Liver (tissue), 9 donors: ENCODE measurements around the gene MTARC2. TPM values are rescaled to one million over a fixed set of nuclear protein-coding genes. Genes with fewer than 3 reads are reported as not detected.
A peak's percentile ranks its signal among the peaks of the same experiment; 100 is the strongest.

Source experiments
- DNase-seq: peaks from one replicate; pipeline ENCODE4 v3.0.0-alpha.2; 2017; ENCODE audit warnings: low spot score
- H3K27ac ChIP-seq, 2 donors: one replicate each; pipeline ENCODE4 v1.7.0; 2013; ENCODE audit warnings: inconsistent platforms in 2 of 2, low read length in 2 of 2, control low read depth in 1 of 2, low read depth in 1 of 2, mild to moderate bottlenecking in 1 of 2
- H3K27me3 ChIP-seq, 4 donors: one replicate each; pipeline versions ENCODE4 v1.6.1 to v1.7.0; 2013; ENCODE audit warnings: low read length in 3 of 4, inconsistent platforms in 1 of 4, mild to moderate bottlenecking in 1 of 4, moderate library complexity in 1 of 4; ENCODE audit not compliant: control insufficient read depth in 4 of 4, insufficient read depth in 4 of 4
- H3K36me3 ChIP-seq, 4 donors: one replicate each; pipeline versions ENCODE4 v1.6.1 to v1.7.0; 2013; ENCODE audit warnings: low read length in 3 of 4, mild to moderate bottlenecking in 3 of 4, low read depth in 1 of 4, moderate library complexity in 1 of 4; ENCODE audit not compliant: control insufficient read depth in 4 of 4, insufficient read depth in 3 of 4
- H3K4me1 ChIP-seq, 4 donors: one replicate each; pipeline versions ENCODE4 v1.6.1 to v1.7.0; 2013; ENCODE audit warnings: low read length in 3 of 4, mild to moderate bottlenecking in 3 of 4, moderate library complexity in 1 of 4; ENCODE audit not compliant: control insufficient read depth in 4 of 4, insufficient read depth in 4 of 4
- H3K4me3 ChIP-seq, 3 donors: one replicate each; pipeline versions ENCODE4 v1.6.1 to v1.7.0; 2013; ENCODE audit warnings: low read length in 3 of 3, control low read depth in 1 of 3, low read depth in 1 of 3, mild to moderate bottlenecking in 1 of 3
- H3K9ac ChIP-seq, 2 donors: one replicate each; pipeline ENCODE4 v1.7.0; 2013; ENCODE audit warnings: low read length in 2 of 2, mild to moderate bottlenecking in 2 of 2, moderate library complexity in 2 of 2, control low read depth in 1 of 2, low read depth in 1 of 2
- H3K9me3 ChIP-seq, 4 donors: one replicate each; pipeline versions ENCODE4 v1.6.1 to v1.7.0; 2013; ENCODE audit warnings: low read length in 3 of 4; ENCODE audit not compliant: control insufficient read depth in 4 of 4
- ATF3 ChIP-seq: IDR thresholded peaks from 2 replicates; pipeline ENCODE4 v1.6.1; 2016; ENCODE audit warnings: antibody characterized with exemption
- CTCF ChIP-seq: fragments of 150-350 bp; IDR thresholded peaks from 2 replicates; pipeline ENCODE4 v1.5.1; 2017; ENCODE audit warnings: improper control_type of control experiment, low read depth, low read length; ENCODE audit not compliant: missing input control
- FOXA2 ChIP-seq: IDR thresholded peaks from 2 replicates; pipeline ENCODE4 v1.6.1; 2016; ENCODE audit warnings: antibody characterized with exemption
- GABPA ChIP-seq, 2 donors: IDR thresholded peaks in 1 of 2; conservative IDR thresholded peaks in 1 of 2; 2 replicates each; pipeline ENCODE4 v1.6.1; 2016; ENCODE audit warnings: antibody characterized with exemption in 2 of 2, mild to moderate bottlenecking in 1 of 2, moderate library complexity in 1 of 2
- HNF4A ChIP-seq, 2 donors: conservative IDR thresholded peaks; 2 replicates each; pipeline ENCODE4 v1.6.1; 2016; ENCODE audit warnings: antibody characterized with exemption in 2 of 2, mild to moderate bottlenecking in 2 of 2
- HNF4G ChIP-seq: IDR thresholded peaks from 2 replicates; pipeline ENCODE4 v1.6.1; 2016; ENCODE audit warnings: antibody characterized with exemption
- JUND ChIP-seq, 2 donors: IDR thresholded peaks; 2 replicates each; pipeline ENCODE4 v1.6.1; 2016; ENCODE audit warnings: antibody characterized with exemption in 2 of 2
- NR2F2 ChIP-seq: IDR thresholded peaks from 2 replicates; pipeline ENCODE4 v1.6.1; 2016; ENCODE audit warnings: antibody characterized with exemption
- RAD21 ChIP-seq, 2 donors: IDR thresholded peaks; 2 replicates each; pipeline ENCODE4 v1.6.1; 2016; ENCODE audit warnings: antibody characterized with exemption in 2 of 2, mild to moderate bottlenecking in 2 of 2
- REST ChIP-seq: IDR thresholded peaks from 2 replicates; pipeline ENCODE4 v1.6.1; 2016; ENCODE audit warnings: antibody characterized with exemption, mild to moderate bottlenecking
- RXRA ChIP-seq, 2 donors: IDR thresholded peaks; 2 replicates each; pipeline ENCODE4 v1.6.1; 2017 to 2018; ENCODE audit warnings: antibody characterized with exemption in 2 of 2, mild to moderate bottlenecking in 1 of 2
- SP1 ChIP-seq: IDR thresholded peaks from 2 replicates; pipeline ENCODE4 v1.6.1; 2018; ENCODE audit warnings: antibody characterized with exemption, mild to moderate bottlenecking
- TAF1 ChIP-seq: conservative IDR thresholded peaks from 2 replicates; pipeline ENCODE4 v1.6.1; 2016; ENCODE audit warnings: antibody characterized with exemption, mild to moderate bottlenecking
- YY1 ChIP-seq: IDR thresholded peaks from 2 replicates; pipeline ENCODE4 v1.6.1; 2016; ENCODE audit warnings: antibody characterized with exemption, mild to moderate bottlenecking
- WGBS: extraction: QIAGEN DNeasy Blood & Tissue Kit; methylation state at CpG from one replicate; pipeline ENCODE4 v1.1.7; 2013; 5-methylcytosine and 5-hydroxymethylcytosine counted together
- polyA plus RNA-seq, 2 donors: library from polyadenylated mRNA; stranded (reverse) in 1 of 2; unstranded in 1 of 2; fragments of 200-250 nt in 1 of 2; fragments of >200 nt in 1 of 2; fragmentation: Nextera tagmentation in 1 of 2; extraction: Ambion mirVana in 1 of 2; gene quantifications; one replicate each; pipeline versions ENCODE4 v1.2.1 to v1.2.3, GENCODE V29; 2013 to 2015
- total RNA-seq, 2 donors: library from RNA; depleted of rRNA; stranded (reverse); fragments of >200 nt; gene quantifications; one replicate each; pipeline ENCODE4 v1.2.3, GENCODE V29; 2014
- donor health status: healthy.
- donor health status: healthy.
- donor health status: healthy.
- donor health status: healthy.
- donor health status: healthy.

MTARC2 gene
- total and polyA plus RNA-seq, 4 donors = 24.9 to 96.1 (median 71.4) TPM

GRCh38 chr1:220809704-220810103 is 61.6 kb downstream of the MTARC2 start (continued):
- peak; percentile 9 for TF ChIP-seq CTCF
- TF ChIP-seq TAF1 = no peak
- no peak for TF ChIP-seq ATF3
- TF ChIP-seq RAD21 (IDR thresholded peaks at IDR 0.05) = no peak
- TF ChIP-seq FOXA2 = peak; percentile 93
- peak in 1 of 2 donors; percentile 51 for TF ChIP-seq JUND (IDR thresholded peaks at IDR 0.05)
- no peak for TF ChIP-seq GABPA (IDR thresholded peaks at IDR 0.05 in 1 of 2, conservative IDR thresholded peaks at IDR 0.05 in 1 of 2)
- TF ChIP-seq NR2F2 = peak; percentile 11
- TF ChIP-seq HNF4A (conservative IDR thresholded peaks at IDR 0.05) = peak; percentile 67 to 87
- peak; percentile 15 for TF ChIP-seq HNF4G
- peak; percentile 85 for TF ChIP-seq SP1
- peak; percentile 90 for TF ChIP-seq YY1
- peak; percentile 3 to 85 for TF ChIP-seq RXRA (IDR thresholded peaks at IDR 0.05)

- Histone ChIP-seq H3K36me3 (peaks cover 2 to 9% (median 4%) of the 10 kb centered on the region in 4 donors), H3K27me3 (no peaks in the 10 kb centered on the region), H3K27ac (peak overlapping the region; percentile 77 to 87), H3K9ac (peak overlapping the region in 1 of 2 donors; percentile 82), H3K9me3 (no peaks in the 10 kb centered on the region), H3K4me3 (no peak overlapping the region), H3K4me1 (peaks cover 0 to 25% (median 16%) of the 10 kb centered on the region in 4 donors)
- 27% methylated on average over 20 of the region's 20 CpGs for WGBS
- TF ChIP-seq RAD21 (IDR thresholded peaks at IDR 0.05) (peak; percentile 93 to 97), NR2F2 (peak; percentile 8), CTCF (peak; percentile 94), REST (no peak), RXRA (IDR thresholded peaks at IDR 0.05) (no peak), HNF4G (no peak), ATF3 (no peak), GABPA (IDR thresholded peaks at IDR 0.05 in 1 of 2, conservative IDR thresholded peaks at IDR 0.05 in 1 of 2) (no peak)
- peak; percentile 64 for DNase-seq
Measured at GRCh38 chr1:220810179-220810653, 62.1 kb downstream of the MTARC2 start.
